ENCODE data around the gene RAB17.

RAB17 gene

DNA sequence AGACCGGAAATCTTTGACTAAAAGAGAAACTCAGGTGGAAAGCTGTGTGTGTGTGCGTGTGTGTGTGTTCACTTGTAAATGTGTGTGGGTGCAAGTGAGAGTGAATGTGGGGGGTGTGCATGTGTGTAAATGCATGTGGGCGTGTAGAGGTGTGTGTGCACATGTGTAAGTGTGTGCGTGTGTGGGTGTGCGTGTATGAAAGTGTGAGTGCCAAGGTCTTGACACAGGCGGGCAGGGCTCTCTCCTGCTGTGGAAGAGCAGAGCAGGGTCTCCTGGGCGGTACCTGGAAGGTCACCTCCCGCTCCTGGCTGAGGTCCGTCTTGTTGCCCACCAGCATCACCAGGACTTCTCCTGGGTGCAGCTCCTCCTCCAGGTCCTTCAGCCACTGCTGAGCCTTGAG, 13.6 kb downstream of the RAB17 start:
- no peak for DNase-seq (ENCODE audit: low spot score)

DNA sequence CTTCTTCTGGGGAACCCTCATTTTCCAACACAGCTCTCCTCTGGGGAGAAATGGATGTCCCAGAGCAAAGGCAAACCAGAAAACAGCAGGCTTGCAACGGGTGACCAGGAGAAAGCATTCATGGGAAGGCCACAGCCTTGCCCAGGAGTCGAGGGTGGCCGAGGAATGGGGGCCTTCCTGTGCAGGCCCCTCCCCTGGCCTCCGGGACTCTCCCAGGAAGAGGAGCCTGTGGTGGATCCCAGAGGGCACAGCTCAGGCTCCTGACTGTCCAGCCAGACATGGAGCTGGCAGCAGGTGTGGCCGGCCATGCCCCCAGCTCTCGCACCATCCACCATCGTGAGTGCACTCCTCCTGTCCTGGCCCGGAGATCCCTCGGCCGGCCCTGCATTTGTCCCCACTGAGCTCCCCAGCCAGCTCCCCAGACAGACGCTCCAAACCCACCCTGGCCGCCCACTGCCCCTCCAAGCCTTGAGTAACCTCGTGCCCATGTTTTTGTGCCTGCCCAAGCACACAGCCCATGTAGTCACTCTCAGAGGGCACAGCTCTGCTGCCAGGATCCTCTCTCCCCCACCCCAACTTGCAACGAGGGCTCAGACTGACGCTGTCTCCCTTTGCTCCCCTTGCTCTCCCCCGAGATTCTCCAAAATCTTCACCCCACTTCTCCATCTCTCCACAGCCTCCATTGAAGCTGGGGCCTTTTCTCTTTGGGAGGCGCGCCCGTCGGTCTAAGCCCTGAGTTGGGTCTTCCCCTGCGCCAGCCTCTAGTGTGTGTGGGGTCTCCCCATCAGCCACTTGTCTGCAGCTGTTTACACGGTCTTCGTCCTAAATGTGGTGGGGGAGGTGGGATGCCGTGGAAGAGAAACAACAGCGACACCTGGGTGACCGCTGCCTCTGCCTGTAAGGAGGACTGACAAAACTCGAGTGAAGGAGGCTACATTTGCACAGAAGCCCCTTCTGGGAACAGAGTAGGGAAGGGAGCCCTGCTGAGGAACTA, 14.4 kb downstream of the RAB17 start:
- DNase-seq (ENCODE audit: low spot score): no peak

DNA sequence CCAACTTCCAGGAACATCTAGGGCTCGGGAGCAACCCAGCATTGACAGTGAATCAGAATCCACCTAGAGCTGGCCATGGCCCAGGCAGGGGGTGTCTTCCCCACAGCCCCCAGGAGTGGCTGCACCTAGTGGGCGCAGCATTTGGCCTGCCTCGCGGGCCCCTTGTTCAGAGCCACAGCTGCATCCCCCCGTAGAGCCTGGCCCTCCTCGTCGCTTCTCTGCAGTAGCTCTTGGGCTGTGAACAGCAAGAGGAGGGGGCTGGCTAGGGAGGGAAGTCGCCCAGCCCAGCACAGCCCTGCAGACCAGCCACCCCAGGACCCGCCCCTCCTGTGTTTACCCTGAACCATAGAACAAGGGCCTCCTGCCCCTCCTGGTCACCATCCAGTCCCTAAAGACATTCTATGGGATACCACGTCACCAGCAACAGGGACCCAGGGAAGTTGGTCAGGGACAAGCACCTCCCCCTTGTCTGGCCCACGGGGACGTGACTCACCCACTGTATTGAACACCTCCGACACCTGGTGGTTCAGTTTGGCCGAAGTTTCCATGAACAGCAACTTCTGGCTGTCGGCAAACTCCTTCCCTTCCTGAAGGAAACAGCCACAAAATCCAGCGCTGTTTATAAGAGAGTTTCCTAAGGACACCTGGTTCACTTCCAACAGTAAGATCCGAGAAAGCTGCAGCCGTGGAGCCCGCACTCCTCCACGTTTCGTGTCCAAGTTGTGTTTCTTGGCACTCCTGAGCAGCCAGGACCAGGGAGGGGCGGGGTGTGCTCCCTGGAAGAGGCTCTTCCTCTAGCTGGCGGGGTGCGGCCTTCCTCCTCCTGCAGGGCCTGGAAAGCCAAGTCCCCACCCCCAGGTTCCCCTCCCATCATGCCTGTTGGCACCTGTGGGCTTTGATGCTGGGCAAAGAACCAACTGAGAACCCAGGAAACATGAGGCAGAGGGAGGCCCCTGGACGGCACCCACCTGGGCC, 15.4 kb downstream of the RAB17 start:
- DNase-seq (ENCODE audit: low spot score): no peak

- DNase-seq (ENCODE audit: low spot score): no peak
These were observed 16.1 kb downstream of the RAB17 start for GRCh38 chr2:237574467-237574866.

DNA sequence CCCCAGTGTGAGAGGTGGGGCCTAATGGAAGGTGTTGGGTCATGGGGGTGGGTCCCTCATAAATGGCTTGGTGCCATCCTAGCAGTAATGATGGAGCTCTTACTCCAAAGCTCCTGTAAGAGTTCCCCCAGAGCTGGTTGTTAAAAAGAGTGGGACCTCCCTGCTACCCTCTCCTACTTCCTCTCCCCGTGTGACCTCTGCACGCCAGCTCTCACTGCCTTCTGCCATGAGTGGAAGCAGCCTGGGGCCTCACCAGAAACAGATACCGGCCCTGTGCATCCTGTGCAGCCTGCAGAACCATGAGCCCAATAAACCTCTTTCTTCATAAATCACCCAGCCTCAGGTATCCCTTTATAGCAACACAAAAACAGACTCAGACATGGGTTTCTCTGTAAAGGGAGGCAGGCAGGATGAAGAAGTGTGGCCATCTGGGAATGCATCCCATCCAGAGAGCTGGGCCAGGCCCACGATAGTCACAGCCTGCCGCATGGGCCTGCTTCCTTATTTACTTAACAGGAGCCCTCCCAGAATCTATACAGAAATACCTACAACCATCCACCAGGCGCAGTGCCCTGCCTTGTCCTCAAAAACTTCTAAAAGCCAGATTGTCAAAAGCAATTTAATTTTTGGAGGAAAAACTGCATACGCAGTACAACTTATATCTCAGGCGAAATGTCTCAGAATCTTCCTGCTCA, 16.7 kb downstream of the RAB17 start:
- no peak for DNase-seq (ENCODE audit: low spot score)

- DNase-seq (ENCODE audit: low spot score): no peak
These were observed 17.8 kb downstream of the RAB17 start for GRCh38 chr2:237572742-237573101.

DNA sequence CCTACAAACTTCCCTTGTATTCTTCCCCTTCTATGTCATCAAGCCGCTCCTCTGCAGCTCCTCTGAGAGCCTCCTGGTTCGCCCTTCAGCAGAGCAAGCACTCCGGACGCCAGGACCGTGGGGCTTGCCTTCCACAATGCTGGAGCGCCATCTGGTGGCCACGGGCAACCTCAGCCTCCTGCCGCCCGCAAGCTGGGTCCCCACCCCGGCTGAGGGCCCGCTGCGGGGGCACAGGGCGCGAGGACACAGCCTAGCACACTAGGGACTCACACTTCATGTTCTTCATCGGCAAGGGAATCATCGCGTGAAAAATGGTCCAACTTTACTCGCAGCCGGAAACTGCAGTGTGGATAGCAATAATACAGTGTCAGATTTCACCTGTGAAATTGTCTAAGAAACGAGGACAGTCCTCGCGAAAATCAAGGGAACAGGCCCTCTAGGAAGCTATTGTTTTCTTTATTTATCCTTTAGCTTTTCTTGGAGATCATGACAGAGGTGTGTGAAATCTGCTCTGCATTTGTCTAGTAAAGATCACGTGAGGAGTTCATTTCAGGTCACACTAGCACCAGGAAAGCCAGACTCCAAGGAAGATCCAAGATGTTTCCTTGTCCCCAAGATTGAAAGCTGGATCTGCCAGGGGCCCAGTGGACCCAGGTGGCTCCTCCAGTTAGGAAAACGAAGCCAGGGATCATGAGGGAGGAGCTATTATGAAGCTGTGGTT, 18.4 kb downstream of the RAB17 start:
- DNase-seq (ENCODE audit: low spot score): peak; percentile 81

- no peak for DNase-seq (ENCODE audit: low spot score)
These were observed 19.0 kb downstream of the RAB17 start for GRCh38 chr2:237571551-237571950.

GRCh38 chr2:237570776-237571335, 19.7 kb downstream of the RAB17 start:
- no peak for DNase-seq (ENCODE audit: low spot score)

- DNase-seq (ENCODE audit: low spot score): no peak
These were observed 20.6 kb downstream of the RAB17 start for GRCh38 chr2:237569896-237570295.

DNA sequence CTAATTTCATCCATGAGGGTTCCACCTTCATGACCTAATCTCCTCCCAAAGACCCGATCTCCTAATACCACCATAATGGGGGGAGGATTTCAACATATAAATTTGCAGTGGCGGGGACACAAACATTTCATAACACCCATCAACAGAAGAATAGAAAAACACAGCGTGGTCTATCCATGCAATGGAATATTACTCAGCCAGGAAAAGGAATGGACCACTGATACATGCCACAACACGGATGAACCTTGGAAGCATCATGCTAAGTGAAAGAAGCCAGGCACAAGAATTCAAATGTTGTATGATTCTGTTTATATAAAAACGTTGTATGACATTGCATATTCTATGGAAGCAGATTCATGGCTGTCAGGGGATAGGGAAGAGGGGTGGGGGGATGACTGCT, 21.5 kb downstream of the RAB17 start:
- DNase-seq (ENCODE audit: low spot score): no peak

DNA sequence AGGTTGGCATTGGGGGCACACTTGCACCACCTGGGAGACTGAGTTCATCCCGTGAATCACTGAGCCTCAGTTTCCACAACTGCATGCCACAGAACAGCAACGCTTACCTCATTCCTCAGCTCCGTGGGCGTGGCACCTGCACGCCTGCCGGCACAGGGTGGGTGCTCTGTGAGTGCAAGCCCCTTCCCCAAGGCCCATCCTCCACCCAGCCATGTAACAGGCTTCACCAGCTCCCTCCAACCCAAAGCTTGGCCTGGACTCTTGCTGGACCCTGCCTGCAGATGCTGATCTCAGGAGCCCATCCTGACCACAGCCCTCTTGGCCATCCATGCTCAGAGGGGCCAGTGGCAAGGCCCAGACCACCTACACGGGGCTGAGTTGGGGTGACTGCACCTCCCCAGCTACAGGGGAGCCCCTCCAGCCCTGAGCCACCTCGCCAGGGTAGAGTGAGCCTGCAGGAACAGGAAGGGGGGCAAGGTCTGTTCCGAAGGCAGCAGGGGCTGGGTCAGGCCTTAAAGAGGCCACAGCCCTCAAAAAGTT, 22.3 kb downstream of the RAB17 start:
- no peak for DNase-seq (ENCODE audit: low spot score)

- DNase-seq (ENCODE audit: low spot score): no peak
These were observed 23.1 kb downstream of the RAB17 start for GRCh38 chr2:237567276-237568029.

- DNase-seq (ENCODE audit: low spot score): no peak
These were observed 23.9 kb downstream of the RAB17 start, which contains the start of gene PRLH for GRCh38 chr2:237566401-237567235. PRLH (plus strand) TSS chr2:237566574; CDS start chr2:237566574, 0 bp downstream.

GRCh38 chr2:237565974-237566373, 24.6 kb downstream of the RAB17 start:
- no peak for DNase-seq (ENCODE audit: low spot score)

- no peak for DNase-seq (ENCODE audit: low spot score)
These were observed 25.9 kb downstream of the RAB17 start for GRCh38 chr2:237564526-237565131.

DNA sequence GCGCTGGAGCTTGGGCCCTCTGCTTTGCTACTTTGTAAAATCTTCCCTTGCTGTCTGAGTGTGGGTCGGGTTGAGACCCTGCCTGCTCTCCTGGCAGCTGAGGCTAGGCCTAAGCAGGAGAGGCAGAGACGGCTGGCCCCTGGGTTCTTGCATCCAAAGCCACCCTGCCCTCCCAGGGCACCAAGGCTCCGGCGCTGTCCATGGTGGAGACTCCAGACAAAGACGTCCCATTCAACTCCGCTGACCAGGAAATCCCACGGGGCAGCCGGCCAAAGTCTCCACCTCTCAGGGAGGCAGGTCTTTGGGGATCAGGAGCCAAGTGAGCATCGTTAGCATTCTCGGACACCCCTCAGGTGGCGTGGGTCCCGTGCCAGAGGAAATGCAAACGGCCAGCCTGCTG, 26.7 kb downstream of the RAB17 start:
- DNase-seq (ENCODE audit: low spot score): no peak

DNA sequence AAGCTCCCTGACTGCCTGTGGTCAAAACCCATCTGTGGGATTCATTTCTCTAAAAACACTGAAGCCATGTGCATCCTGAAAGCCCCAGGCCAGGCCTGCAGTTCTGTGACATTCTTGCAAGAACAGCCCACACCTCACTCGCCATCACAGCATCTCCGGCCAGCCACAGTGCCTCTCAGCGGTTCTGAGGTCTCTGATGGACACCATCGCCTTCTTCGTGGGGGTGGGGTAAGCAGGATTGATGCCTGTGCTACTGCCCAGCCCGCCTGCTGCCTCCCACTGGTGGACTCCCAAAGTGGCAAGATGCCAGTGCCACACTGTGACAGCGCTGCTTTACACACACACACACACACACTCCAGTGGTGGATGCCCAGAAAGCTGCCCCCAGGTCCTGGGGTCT, 29.3 kb downstream of the RAB17 start:
- DNase-seq (ENCODE audit: low spot score): no peak

Data from kidney capillary endothelial cell (primary cell).